ENCODE data around the gene PSTPIP2.

DNA sequence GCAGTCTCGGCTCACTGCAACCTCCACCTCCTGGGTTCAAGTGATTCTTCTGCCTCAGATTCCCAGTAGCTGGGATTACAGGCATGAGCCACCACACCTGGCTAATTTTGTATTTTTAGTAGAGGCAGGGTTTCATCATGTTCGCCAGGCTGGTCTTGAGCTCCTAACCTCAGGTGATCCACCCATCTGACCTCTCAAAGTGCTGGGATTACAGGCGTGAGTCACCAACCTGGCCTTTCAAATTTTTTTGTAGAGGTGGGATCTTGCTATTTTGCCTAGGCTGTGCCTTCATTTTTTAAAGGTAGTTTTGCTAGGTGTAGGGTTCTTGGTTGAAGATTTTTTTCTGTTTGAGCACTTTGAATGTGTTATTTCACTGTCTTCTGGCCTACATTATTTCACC, 38.3 kb upstream of the PSTPIP2 start:
- TF ChIP-seq, protein P1, sequence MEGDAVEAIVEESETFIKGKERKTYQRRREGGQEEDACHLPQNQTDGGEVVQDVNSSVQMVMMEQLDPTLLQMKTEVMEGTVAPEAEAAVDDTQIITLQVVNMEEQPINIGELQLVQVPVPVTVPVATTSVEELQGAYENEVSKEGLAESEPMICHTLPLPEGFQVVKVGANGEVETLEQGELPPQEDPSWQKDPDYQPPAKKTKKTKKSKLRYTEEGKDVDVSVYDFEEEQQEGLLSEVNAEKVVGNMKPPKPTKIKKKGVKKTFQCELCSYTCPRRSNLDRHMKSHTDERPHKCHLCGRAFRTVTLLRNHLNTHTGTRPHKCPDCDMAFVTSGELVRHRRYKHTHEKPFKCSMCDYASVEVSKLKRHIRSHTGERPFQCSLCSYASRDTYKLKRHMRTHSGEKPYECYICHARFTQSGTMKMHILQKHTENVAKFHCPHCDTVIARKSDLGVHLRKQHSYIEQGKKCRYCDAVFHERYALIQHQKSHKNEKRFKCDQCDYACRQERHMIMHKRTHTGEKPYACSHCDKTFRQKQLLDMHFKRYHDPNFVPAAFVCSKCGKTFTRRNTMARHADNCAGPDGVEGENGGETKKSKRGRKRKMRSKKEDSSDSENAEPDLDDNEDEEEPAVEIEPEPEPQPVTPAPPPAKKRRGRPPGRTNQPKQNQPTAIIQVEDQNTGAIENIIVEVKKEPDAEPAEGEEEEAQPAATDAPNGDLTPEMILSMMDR (CRISPR knock-in tag; IDR thresholded peaks at IDR 0.05) = no peak
- no peak for TF ChIP-seq EP300 (IDR thresholded peaks at IDR 0.05; ENCODE audit: low read depth in 2 of 2, low read length in 2 of 2)
- no peak for TF ChIP-seq EP300 (CRISPR knock-in tag; IDR thresholded peaks at IDR 0.05; ENCODE audit: borderline replicate concordance)
- TF ChIP-seq CREB1 (IDR thresholded peaks at IDR 0.05) = no peak
- no peak for TF ChIP-seq CREB1 (CRISPR knock-in tag; IDR thresholded peaks at IDR 0.05)
- TF ChIP-seq, protein P2, sequence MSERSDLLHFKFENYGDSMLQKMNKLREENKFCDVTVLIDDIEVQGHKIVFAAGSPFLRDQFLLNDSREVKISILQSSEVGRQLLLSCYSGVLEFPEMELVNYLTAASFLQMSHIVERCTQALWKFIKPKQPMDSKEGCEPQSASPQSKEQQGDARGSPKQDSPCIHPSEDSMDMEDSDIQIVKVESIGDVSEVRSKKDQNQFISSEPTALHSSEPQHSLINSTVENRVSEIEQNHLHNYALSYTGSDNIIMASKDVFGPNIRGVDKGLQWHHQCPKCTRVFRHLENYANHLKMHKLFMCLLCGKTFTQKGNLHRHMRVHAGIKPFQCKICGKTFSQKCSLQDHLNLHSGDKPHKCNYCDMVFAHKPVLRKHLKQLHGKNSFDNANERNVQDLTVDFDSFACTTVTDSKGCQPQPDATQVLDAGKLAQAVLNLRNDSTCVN (CRISPR knock-in tag; IDR thresholded peaks at IDR 0.05; ENCODE audit: borderline replicate concordance) = no peak
- TF ChIP-seq, protein P3, sequence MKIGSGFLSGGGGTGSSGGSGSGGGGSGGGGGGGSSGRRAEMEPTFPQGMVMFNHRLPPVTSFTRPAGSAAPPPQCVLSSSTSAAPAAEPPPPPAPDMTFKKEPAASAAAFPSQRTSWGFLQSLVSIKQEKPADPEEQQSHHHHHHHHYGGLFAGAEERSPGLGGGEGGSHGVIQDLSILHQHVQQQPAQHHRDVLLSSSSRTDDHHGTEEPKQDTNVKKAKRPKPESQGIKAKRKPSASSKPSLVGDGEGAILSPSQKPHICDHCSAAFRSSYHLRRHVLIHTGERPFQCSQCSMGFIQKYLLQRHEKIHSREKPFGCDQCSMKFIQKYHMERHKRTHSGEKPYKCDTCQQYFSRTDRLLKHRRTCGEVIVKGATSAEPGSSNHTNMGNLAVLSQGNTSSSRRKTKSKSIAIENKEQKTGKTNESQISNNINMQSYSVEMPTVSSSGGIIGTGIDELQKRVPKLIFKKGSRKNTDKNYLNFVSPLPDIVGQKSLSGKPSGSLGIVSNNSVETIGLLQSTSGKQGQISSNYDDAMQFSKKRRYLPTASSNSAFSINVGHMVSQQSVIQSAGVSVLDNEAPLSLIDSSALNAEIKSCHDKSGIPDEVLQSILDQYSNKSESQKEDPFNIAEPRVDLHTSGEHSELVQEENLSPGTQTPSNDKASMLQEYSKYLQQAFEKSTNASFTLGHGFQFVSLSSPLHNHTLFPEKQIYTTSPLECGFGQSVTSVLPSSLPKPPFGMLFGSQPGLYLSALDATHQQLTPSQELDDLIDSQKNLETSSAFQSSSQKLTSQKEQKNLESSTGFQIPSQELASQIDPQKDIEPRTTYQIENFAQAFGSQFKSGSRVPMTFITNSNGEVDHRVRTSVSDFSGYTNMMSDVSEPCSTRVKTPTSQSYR (CRISPR knock-in tag; IDR thresholded peaks at IDR 0.05; ENCODE audit: borderline replicate concordance) = no peak
- TF ChIP-seq SRF (IDR thresholded peaks at IDR 0.05; ENCODE audit: low read depth, low read length) = no peak
- no peak for TF ChIP-seq ZNF354B (CRISPR knock-in tag; IDR thresholded peaks at IDR 0.05)
- no peak for TF ChIP-seq ZNF772 (CRISPR knock-in tag; IDR thresholded peaks at IDR 0.05)
- TF ChIP-seq, protein P4, sequence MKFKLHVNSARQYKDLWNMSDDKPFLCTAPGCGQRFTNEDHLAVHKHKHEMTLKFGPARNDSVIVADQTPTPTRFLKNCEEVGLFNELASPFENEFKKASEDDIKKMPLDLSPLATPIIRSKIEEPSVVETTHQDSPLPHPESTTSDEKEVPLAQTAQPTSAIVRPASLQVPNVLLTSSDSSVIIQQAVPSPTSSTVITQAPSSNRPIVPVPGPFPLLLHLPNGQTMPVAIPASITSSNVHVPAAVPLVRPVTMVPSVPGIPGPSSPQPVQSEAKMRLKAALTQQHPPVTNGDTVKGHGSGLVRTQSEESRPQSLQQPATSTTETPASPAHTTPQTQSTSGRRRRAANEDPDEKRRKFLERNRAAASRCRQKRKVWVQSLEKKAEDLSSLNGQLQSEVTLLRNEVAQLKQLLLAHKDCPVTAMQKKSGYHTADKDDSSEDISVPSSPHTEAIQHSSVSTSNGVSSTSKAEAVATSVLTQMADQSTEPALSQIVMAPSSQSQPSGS (CRISPR knock-in tag; IDR thresholded peaks at IDR 0.05) = no peak
- TF ChIP-seq, protein P5, sequence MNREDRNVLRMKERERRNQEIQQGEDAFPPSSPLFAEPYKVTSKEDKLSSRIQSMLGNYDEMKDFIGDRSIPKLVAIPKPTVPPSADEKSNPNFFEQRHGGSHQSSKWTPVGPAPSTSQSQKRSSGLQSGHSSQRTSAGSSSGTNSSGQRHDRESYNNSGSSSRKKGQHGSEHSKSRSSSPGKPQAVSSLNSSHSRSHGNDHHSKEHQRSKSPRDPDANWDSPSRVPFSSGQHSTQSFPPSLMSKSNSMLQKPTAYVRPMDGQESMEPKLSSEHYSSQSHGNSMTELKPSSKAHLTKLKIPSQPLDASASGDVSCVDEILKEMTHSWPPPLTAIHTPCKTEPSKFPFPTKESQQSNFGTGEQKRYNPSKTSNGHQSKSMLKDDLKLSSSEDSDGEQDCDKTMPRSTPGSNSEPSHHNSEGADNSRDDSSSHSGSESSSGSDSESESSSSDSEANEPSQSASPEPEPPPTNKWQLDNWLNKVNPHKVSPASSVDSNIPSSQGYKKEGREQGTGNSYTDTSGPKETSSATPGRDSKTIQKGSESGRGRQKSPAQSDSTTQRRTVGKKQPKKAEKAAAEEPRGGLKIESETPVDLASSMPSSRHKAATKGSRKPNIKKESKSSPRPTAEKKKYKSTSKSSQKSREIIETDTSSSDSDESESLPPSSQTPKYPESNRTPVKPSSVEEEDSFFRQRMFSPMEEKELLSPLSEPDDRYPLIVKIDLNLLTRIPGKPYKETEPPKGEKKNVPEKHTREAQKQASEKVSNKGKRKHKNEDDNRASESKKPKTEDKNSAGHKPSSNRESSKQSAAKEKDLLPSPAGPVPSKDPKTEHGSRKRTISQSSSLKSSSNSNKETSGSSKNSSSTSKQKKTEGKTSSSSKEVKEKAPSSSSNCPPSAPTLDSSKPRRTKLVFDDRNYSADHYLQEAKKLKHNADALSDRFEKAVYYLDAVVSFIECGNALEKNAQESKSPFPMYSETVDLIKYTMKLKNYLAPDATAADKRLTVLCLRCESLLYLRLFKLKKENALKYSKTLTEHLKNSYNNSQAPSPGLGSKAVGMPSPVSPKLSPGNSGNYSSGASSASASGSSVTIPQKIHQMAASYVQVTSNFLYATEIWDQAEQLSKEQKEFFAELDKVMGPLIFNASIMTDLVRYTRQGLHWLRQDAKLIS (CRISPR knock-in tag; IDR thresholded peaks at IDR 0.05) = no peak
- TF ChIP-seq KLF9 (CRISPR knock-in tag; IDR thresholded peaks at IDR 0.05; ENCODE audit: low read depth) = no peak
- TF ChIP-seq, protein P6, sequence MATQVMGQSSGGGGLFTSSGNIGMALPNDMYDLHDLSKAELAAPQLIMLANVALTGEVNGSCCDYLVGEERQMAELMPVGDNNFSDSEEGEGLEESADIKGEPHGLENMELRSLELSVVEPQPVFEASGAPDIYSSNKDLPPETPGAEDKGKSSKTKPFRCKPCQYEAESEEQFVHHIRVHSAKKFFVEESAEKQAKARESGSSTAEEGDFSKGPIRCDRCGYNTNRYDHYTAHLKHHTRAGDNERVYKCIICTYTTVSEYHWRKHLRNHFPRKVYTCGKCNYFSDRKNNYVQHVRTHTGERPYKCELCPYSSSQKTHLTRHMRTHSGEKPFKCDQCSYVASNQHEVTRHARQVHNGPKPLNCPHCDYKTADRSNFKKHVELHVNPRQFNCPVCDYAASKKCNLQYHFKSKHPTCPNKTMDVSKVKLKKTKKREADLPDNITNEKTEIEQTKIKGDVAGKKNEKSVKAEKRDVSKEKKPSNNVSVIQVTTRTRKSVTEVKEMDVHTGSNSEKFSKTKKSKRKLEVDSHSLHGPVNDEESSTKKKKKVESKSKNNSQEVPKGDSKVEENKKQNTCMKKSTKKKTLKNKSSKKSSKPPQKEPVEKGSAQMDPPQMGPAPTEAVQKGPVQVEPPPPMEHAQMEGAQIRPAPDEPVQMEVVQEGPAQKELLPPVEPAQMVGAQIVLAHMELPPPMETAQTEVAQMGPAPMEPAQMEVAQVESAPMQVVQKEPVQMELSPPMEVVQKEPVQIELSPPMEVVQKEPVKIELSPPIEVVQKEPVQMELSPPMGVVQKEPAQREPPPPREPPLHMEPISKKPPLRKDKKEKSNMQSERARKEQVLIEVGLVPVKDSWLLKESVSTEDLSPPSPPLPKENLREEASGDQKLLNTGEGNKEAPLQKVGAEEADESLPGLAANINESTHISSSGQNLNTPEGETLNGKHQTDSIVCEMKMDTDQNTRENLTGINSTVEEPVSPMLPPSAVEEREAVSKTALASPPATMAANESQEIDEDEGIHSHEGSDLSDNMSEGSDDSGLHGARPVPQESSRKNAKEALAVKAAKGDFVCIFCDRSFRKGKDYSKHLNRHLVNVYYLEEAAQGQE (IDR thresholded peaks at IDR 0.05; ENCODE audit: borderline replicate concordance in 1 of 2, low read depth in 1 of 2, low read length in 2 of 2) = no peak

Data from HepG2 (cell line).